Measurements from ENCODE around the gene CRIM1. TPM values are rescaled to one million over a fixed set of nuclear protein-coding genes. Genes with fewer than 3 reads are reported as not detected.

CRIM1 gene
- total and polyA plus RNA-seq, 10 donors, result 7.1 to 213 (median 110) TPM

DNA sequence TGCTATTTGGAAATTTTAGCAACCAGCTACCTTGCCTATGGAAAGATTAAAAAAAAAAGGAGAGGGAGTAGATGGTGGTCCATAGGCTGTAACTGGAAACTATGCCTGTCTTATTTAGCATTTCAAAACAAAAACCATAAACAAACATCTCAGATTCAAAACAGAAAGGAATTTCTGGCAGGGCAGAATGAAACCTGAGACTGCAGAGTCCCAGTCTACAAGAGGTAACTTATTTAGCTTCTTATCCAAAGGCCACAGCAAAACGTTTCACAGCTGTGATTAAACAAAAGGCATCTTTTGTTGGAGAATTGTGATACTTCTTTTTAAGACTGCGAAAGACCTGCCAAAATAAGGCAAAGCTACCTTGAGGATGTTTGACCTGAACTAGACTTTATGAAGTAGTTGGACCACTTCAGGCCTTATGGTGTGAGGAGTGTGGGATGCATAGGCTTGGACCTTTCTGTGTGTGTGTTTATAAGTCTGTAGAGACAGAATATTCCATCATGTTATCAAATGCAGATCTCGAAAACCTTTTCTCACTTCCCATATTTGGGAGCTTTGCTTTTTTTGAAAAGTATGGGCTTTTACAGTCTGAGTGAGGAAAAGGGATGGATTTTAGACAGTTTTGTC is 11.0 kb downstream of the CRIM1 start:
- peak overlapping the region in 1 of 8 donors; percentile 13 for H3K27ac ChIP-seq

GRCh38 chr2:36367486-36367885 is 11.9 kb downstream of the CRIM1 start:
- intact Hi-C loops (cut with DNase I; ENCODE audit: low total_unique reads), result no loop called here
- Histone ChIP-seq H3K36me3 (no peaks in the 10 kb centered on the region), H3K4me3 (no peak overlapping the region), H3K4me1 (peaks cover 2 to 88% (median 51%) of the 10 kb centered on the region in 6 donors), H3K9me3 (no peaks in the 10 kb centered on the region), H3K27me3 (replicated peaks in 1 of 7) (no peaks in the 10 kb centered on the region), H3K27ac (peak overlapping the region in 1 of 8 donors; percentile 13)
- no peak for TF ChIP-seq CTCF (IDR thresholded peaks at IDR 0.05 in 8 of 11, conservative IDR thresholded peaks at IDR 0.05 in 3 of 11)
- no peak for TF ChIP-seq POLR2AphosphoS5 (IDR thresholded peaks at IDR 0.05)
- no peak for TF ChIP-seq POLR2A (IDR thresholded peaks at IDR 0.05)
- DNase-seq, result no peak
- WGBS, 5 donors, result 58 to 71% (median 61%) methylated on average over 4 of the region's 4 CpGs

More for the DNA sequence above, 11.0 kb downstream of the CRIM1 start:
- DNase-seq, result no peak
- Histone ChIP-seq H3K4me1 (peaks cover 5 to 88% (median 53%) of the 10 kb centered on the region in 6 donors), H3K4me3 (no peak overlapping the region), H3K27me3 (replicated peaks in 1 of 7) (no peaks in the 10 kb centered on the region), H3K36me3 (no peaks in the 10 kb centered on the region), H3K9me3 (no peaks in the 10 kb centered on the region)
- intact Hi-C loops (cut with DNase I; ENCODE audit: low total_unique reads), result no loop called here
- 67 to 80% (median 75%) methylated on average over 3 of the region's 3 CpGs for WGBS, 5 donors
- TF ChIP-seq CTCF (IDR thresholded peaks at IDR 0.05 in 8 of 11, conservative IDR thresholded peaks at IDR 0.05 in 3 of 11) (no peak), POLR2A (IDR thresholded peaks at IDR 0.05) (no peak), POLR2AphosphoS5 (IDR thresholded peaks at IDR 0.05) (no peak)

DNA sequence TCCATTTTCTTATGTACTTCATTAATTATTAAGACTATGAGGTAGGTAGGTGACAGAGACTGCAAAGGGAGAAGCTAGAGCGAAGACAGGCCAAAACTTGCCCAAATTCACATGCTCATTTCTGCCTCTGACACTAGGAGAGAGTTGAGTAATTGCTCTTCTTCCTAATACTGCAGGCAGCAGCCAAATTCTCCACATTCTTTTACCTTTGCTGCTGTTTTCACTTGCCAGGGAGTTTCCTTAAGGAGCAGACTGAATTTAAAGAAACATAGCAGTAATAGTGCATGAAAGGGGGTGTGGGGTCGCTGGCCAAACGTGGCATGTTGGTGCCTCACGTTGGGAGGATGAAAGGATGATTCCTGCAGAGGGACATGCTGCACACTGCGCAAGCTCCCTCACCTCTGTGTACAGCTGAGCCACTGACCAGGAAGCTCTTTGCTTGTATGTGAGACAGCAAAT is 12.3 kb downstream of the CRIM1 start:
- Histone ChIP-seq H3K9me3 (no peaks in the 10 kb centered on the region), H3K4me1 (peaks cover 5 to 89% (median 51%) of the 10 kb centered on the region in 6 donors), H3K27me3 (replicated peaks in 1 of 7) (no peaks in the 10 kb centered on the region), H3K27ac (peak overlapping the region in 1 of 8 donors; percentile 13), H3K36me3 (no peaks in the 10 kb centered on the region), H3K4me3 (no peak overlapping the region)
- 62 to 86% (median 76%) methylated on average over 5 of the region's 5 CpGs for WGBS, 5 donors
- intact Hi-C loops (cut with DNase I; ENCODE audit: low total_unique reads), result no loop called here
- no peak for DNase-seq
- no peak for TF ChIP-seq POLR2AphosphoS5 (IDR thresholded peaks at IDR 0.05)
- TF ChIP-seq POLR2A (IDR thresholded peaks at IDR 0.05), result no peak
- TF ChIP-seq CTCF (IDR thresholded peaks at IDR 0.05 in 8 of 11, conservative IDR thresholded peaks at IDR 0.05 in 3 of 11), result no peak

- peak overlapping the region in 2 of 8 donors; percentile 9 to 13 for H3K27ac ChIP-seq
Measured at GRCh38 chr2:36368438-36368837, 12.9 kb downstream of the CRIM1 start.

More at GRCh38 chr2:36368438-36368837, 12.9 kb downstream of the CRIM1 start:
- Histone ChIP-seq H3K9me3 (no peaks in the 10 kb centered on the region), H3K27me3 (replicated peaks in 1 of 7) (no peaks in the 10 kb centered on the region), H3K36me3 (no peaks in the 10 kb centered on the region), H3K4me1 (peaks cover 7 to 89% (median 54%) of the 10 kb centered on the region in 6 donors), H3K4me3 (no peak overlapping the region)
- no peak for DNase-seq
- no peak for TF ChIP-seq POLR2A (IDR thresholded peaks at IDR 0.05)
- no peak for TF ChIP-seq POLR2AphosphoS5 (IDR thresholded peaks at IDR 0.05)
- TF ChIP-seq CTCF (IDR thresholded peaks at IDR 0.05 in 8 of 11, conservative IDR thresholded peaks at IDR 0.05 in 3 of 11), result no peak
- WGBS, 5 donors, result 76 to 99% (median 86%) methylated on average over 6 of the region's 6 CpGs
- intact Hi-C loops (cut with DNase I; ENCODE audit: low total_unique reads), result no loop called here

Data from spleen (tissue), 11 donors.